HG02610 (cell line): ENCODE data around the gene TAP1.
A peak's percentile ranks its signal among the peaks of the same experiment; 100 is the strongest.

Experiments used
- ATAC-seq: cut with Tn5 transposase; IDR thresholded peaks from one replicate; pipeline ENCODE4 v1.9.1; 2021; ENCODE audit warnings: mild to moderate bottlenecking, moderate library complexity; ENCODE audit not compliant: unreplicated experiment

Gene TAP1

GRCh38 chr6:32865724-32866443 lies 12.4 kb upstream of the TAP1 start:
- no peak for ATAC-seq

DNA sequence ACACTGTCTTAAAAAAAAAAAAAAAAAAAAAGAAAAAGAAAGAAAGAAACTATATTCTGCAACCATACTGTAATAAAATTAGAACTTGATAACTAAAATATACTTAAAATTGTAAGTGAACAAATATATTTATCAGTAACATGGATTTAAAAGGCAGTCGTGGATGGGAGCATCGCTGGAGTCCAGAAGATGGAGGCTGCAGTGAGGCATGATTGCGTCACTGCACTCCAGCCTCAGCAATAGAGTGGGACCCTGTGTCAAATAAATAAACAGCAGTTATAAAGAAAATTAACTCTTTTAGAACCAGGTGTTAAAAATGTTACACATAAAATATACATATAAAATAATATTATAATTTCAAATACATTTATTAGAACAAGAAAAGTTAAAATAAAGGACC lies 9.2 kb upstream of the TAP1 start:
- no peak for ATAC-seq

DNA sequence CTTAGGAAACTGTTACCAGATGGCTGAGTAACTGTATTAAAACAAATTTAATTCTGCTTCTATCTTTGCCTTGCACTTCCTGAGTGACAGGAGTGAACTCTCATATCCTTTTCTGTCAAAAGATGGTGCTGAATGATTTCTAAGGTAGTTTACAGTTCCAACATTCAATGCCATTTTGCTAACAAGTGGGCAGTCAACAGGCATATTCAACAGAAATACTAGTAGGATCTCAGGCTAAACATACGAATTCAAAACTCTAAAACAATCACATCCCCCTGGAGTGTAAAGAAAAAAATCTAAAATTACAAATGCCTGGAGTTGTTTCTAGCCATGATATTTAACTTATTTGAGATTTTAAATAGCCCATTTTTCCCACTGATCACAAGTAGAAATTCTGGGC lies 7.2 kb upstream of the TAP1 start:
- ATAC-seq, result no peak

GRCh38 chr6:32858194-32858593 lies 4.7 kb upstream of the TAP1 start:
- ATAC-seq, result no peak

- no peak for ATAC-seq
These were observed 3.8 kb upstream of the TAP1 start for GRCh38 chr6:32857156-32857891.

- ATAC-seq, result no peak
These were observed 2.1 kb upstream of the TAP1 start for GRCh38 chr6:32855467-32856174.

DNA sequence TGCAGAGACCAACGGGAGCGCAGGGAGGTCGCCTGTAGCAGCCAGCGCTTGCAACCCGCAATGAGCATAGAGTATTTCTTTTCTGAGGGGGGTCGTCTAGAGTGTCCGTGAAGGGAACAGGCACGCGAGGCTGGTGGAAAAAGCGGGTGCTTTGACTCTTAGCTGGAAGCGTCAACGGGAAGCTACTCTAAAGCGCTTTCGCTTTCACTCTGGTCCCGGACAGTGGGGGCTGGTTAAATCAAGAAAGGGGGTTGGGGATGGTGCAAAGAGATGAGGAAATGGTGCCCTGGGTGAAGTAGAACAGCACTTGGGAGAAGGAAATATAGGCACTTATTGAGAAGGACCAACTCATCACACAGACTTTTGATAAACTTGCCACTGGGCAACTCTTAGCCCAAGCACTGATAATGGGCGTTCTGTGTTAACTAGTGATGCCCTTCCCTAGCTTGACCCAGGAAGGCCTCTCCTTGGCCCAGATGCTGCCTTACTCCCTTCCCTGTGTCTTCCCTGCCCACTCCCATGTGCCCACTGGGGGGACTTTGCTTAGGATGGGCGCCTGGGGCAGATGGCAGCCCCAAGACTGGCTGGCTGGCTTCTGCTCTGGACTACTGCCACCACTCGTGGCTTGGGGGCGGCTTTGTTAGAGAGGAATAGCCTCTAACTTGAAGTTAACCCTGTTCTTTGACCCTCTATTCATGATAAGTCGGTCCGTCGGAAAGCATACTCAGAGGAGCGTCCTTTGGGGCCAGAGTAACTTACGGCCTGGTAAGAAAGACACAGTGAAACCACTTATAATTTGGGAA lies 1.1 kb upstream of the TAP1 start:
- peak; percentile 12 for ATAC-seq

- ATAC-seq, result peak; percentile 31
These were observed 512 bp downstream of the TAP1 start for GRCh38 chr6:32852844-32853540.

DNA sequence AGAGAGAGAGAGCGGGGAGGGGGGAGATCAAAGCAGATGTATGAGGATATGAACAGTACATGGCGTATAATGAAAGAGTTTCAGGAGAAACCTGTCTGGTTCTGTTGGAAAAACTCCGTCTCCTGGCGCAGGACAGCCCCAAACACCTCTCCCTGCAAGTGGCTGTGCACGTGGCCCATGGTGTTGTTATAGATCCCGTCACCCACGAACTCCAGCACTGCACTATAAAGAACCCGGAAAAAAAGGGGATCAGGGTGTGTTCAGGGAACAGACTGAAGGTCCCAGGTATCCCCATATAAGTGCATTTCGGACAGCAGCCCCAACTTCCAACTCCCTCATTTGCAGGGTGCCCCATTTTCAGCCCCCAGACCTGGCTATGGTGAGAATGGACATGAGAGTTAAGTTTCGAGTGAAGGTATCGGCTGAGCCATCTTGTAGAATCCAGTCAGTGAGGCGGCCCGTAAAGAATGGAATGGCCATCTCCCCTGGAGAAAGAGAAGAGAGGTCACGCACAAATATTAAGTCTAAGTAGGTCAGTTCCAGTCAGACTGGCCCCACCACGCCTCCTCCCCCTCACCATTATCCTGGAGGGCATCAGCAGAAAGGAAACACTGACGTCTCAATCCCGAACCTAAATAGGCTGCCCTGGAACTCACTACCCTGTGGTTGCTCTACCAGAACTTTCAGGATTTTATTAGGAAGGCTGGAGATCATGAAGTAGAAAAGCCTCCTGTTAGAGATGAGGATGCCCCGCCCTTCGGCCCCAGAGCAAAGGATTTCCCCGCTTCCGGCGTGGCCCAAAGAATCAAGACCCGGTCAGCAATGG lies 1.3 kb downstream of the TAP1 start:
- ATAC-seq, result no peak

DNA sequence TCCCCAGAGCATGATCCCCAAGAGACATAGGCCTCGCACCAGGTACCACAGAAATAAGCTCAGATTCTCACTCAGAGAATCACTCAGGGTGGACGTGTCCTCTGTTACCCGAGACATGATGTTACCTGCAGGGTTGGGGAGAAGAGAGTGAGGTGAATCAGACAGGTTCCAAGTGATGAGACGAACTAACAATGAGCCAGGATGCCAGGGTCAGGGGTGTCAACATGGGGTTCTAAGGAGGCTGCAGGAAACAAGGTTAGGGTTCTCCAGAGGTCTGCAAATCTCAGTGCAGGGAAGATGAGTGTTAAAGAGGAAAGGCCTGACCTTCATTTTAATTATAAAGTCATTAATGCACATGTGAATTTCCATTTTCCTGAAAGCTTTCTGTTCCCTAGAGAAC lies 2.5 kb downstream of the TAP1 start:
- no peak for ATAC-seq

DNA sequence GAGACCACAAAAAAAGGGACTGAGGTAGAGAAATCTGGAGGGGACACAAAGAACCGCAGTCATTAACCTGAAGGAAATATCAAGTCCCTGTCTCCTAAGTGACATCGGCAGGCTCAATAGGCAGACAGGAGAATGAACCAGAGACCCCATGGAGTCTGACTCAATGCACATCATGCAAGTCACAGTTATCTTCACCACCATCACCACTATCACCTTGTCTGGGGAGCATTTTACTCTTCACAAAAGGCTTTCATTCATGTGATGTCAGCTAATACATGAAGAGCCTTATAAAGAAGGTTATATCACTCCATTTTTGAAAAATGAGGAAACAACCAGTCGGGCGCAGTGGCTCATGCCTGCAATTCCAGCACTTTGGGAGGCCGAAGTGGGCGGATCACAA lies 4.4 kb downstream of the TAP1 start:
- ATAC-seq, result no peak

DNA sequence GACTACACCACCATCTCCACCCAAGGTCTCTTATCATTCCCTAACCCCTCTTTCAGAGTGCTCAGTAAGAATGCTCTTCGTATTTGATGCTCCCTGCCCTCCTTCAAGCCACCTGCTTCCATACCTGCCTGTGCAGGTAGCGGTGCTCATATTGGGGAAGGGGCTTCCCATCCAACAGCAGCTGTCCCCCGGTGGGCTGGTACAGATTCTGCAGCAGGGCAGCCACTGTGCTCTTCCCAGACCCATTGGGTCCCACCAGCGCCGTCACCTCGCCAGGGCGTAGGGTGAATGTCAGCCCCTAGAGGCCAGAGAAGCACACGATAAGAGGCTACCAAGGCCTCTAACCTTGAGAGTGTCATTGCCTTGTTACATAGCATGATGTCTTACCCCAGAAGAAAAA lies 5.7 kb downstream of the TAP1 start:
- ATAC-seq, result no peak

GRCh38 chr6:32847004-32847403 lies 6.5 kb downstream of the TAP1 start:
- no peak for ATAC-seq

DNA sequence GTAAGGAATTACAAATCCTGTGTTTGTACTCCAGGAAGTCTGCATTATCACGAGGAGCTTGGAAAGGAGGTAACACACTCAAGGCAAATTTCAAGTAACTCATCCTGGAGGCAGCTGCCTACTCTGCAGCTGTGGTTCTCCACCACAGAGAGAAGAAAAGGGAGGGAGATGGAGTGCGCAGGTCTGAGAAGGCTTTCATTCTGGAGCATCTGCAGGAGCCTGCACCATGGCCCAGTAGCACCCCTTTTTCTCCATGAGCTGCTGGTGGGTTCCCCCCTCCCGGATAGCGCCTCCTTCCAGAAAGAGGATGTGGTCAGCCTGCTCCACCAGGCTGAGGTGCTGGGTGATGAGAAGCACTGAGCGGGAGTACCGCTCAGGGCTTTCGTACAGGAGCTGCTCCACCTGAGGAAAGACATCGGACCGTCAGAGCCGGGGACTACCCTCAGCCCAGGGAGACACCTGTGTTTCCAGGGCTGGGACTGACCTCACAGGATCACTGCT lies 8.1 kb downstream of the TAP1 start:
- ATAC-seq, result no peak

DNA sequence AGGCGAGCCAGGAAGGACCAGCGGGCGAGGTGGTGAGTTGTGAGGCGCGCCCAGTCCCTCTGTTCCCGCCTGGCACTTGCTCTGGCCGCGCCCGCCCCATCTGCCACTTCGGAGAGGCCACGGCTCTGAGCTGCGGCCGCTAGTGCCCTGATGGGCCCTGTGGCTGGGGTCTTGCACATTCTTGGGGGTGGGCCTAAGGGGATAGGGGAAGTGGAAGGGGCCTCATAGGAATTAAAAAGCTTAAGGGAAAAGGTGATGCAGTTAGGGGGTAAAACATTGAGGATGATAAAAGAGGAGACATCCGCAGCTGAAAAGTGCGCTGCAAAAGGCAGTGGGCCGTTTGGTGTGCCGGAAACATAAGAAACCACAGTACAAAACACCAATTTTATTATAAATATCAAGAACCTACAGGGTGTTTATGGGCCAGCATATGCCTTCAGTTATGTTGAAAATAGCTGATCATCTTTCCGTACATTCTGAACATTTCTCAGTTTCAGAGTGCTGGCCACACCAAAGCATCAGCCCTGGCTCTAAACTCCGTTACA lies 8.6 kb downstream of the TAP1 start:
- no peak for ATAC-seq

- peak; percentile 63 for ATAC-seq
These were observed 9.3 kb downstream of the TAP1 start, which contains the start of gene PSMB8 for GRCh38 chr6:32843979-32844838. Gene PSMB8, minus strand, starts transcription at chr6:32844047. Its CDS starts 51 bp downstream, at chr6:32843996.

- no peak for ATAC-seq
These were observed 10.0 kb downstream of the TAP1 start for GRCh38 chr6:32843331-32843978.

- no peak for ATAC-seq
These were observed 10.8 kb downstream of the TAP1 start for GRCh38 chr6:32842690-32843089.
